ENCODE data around the gene CRABP2.

- no peak for TF ChIP-seq ZNF274 (IDR thresholded peaks at IDR 0.05; ENCODE audit: low read depth, low read length)
- no peak for TF ChIP-seq SUZ12 (IDR thresholded peaks at IDR 0.05; ENCODE audit: extremely low read depth, insufficient read depth, insufficient read length)
These were observed 1.5 kb upstream of the CRABP2 start for GRCh38 chr1:156706657-156707416.

All from NT2/D1 (cell line).